ENCODE results near the gene RPS19.

DNA sequence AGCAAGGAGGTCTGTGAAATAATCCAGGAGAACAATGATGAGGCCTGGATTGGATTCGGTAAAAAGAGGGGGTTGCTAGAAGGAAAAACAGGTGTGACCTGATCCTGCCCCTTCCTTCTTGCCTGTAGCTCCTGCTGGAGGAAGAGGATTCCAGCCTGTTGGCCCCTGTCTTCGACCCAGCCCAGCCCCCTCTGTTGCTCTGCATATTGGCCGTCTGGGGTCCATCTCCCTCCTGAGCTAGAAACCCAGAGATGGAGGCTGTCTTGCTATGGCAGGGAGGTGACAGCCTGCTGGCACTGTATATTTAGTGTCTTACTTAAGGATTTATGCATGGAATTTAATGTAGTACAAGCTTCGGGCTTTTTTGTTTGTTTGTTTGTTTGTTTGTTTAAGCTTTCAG is 8.6 kb upstream of the RPS19 start:
- TF ChIP-seq CHD4 (IDR thresholded peaks at IDR 0.05; ENCODE audit: borderline replicate concordance) (no peak), HDAC2 (IDR thresholded peaks at IDR 0.05) (no peak)
- TF ChIP-seq, protein P1, sequence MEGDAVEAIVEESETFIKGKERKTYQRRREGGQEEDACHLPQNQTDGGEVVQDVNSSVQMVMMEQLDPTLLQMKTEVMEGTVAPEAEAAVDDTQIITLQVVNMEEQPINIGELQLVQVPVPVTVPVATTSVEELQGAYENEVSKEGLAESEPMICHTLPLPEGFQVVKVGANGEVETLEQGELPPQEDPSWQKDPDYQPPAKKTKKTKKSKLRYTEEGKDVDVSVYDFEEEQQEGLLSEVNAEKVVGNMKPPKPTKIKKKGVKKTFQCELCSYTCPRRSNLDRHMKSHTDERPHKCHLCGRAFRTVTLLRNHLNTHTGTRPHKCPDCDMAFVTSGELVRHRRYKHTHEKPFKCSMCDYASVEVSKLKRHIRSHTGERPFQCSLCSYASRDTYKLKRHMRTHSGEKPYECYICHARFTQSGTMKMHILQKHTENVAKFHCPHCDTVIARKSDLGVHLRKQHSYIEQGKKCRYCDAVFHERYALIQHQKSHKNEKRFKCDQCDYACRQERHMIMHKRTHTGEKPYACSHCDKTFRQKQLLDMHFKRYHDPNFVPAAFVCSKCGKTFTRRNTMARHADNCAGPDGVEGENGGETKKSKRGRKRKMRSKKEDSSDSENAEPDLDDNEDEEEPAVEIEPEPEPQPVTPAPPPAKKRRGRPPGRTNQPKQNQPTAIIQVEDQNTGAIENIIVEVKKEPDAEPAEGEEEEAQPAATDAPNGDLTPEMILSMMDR (IDR thresholded peaks at IDR 0.05): no peak
